ENCODE data around the gene ATP5IF1.

The ATP5IF1 gene

GRCh38 chr1:28236656-28237322 is 865 bp downstream of the ATP5IF1 start:
- no peak for DNase-seq (ENCODE audit: low spot score)

- no peak for DNase-seq (ENCODE audit: low spot score)
These were observed 3.1 kb downstream of the ATP5IF1 start for GRCh38 chr1:28239004-28239403.

- no peak for DNase-seq (ENCODE audit: low spot score)
These were observed 4.1 kb downstream of the ATP5IF1 start for GRCh38 chr1:28240024-28240423.

GRCh38 chr1:28241638-28242241 is 5.8 kb downstream of the ATP5IF1 start:
- no peak for DNase-seq (ENCODE audit: low spot score)

GRCh38 chr1:28243685-28244311 is 7.9 kb downstream of the ATP5IF1 start:
- no peak for DNase-seq (ENCODE audit: low spot score)

GRCh38 chr1:28244549-28245251 is 8.8 kb downstream of the ATP5IF1 start:
- no peak for DNase-seq (ENCODE audit: low spot score)

- DNase-seq (ENCODE audit: low spot score) = no peak
These were observed 10.5 kb downstream of the ATP5IF1 start for GRCh38 chr1:28246427-28246832.

GRCh38 chr1:28247612-28248272 is 11.8 kb downstream of the ATP5IF1 start:
- DNase-seq (ENCODE audit: low spot score) = no peak

- DNase-seq (ENCODE audit: low spot score) = peak; percentile 67
These were observed 12.5 kb downstream of the ATP5IF1 start for GRCh38 chr1:28248273-28249012.

GRCh38 chr1:28249013-28249865 is 13.3 kb downstream of the ATP5IF1 start:
- peak; percentile 63 for DNase-seq (ENCODE audit: low spot score)

- DNase-seq (ENCODE audit: low spot score) = no peak
These were observed 14.0 kb downstream of the ATP5IF1 start for GRCh38 chr1:28249866-28250295.

GRCh38 chr1:28256197-28256827 is 20.4 kb downstream of the ATP5IF1 start:
- DNase-seq (ENCODE audit: low spot score) = no peak

GRCh38 chr1:28257736-28258135 is 21.8 kb downstream of the ATP5IF1 start:
- no peak for DNase-seq (ENCODE audit: low spot score)

GRCh38 chr1:28258628-28259251 is 22.8 kb downstream of the ATP5IF1 start:
- DNase-seq (ENCODE audit: low spot score) = no peak

GRCh38 chr1:28259252-28259933 is 23.5 kb downstream of the ATP5IF1 start, which contains the start of gene SESN2:
Gene SESN2, plus strand, starts transcription at chr1:28259518. Its CDS starts 330 bp downstream, at chr1:28259848.
- peak; percentile 99 for DNase-seq (ENCODE audit: low spot score)

- peak; percentile 88 for DNase-seq (ENCODE audit: low spot score)
These were observed 24.2 kb downstream of the ATP5IF1 start for GRCh38 chr1:28259934-28260802.

GRCh38 chr1:28260803-28261174 is 24.9 kb downstream of the ATP5IF1 start:
- DNase-seq (ENCODE audit: low spot score) = no peak

- DNase-seq (ENCODE audit: low spot score) = no peak
These were observed 29.0 kb downstream of the ATP5IF1 start for GRCh38 chr1:28264897-28265296.

Measured in GM03348 (cell line).